Measurements from ENCODE around the gene DDX27.

- no peak for TF ChIP-seq CTCF (IDR thresholded peaks at IDR 0.05)
- no peak for TF ChIP-seq POLR2AphosphoS5 (IDR thresholded peaks at IDR 0.05)
- TF ChIP-seq POLR2A (IDR thresholded peaks at IDR 0.05), result no peak
- TF ChIP-seq EP300 (IDR thresholded peaks at IDR 0.05), result no peak
Measured at GRCh38 chr20:49210757-49211110, 8.5 kb upstream of the DDX27 start.

Data from gastroesophageal sphincter (tissue), 3 donors.